Transverse colon (tissue), 3 donors: ENCODE results near the gene NES.

Experiments used
- CTCF ChIP-seq, 5 experiments: fragments of 200-600 bp in 3 of 5; fragments of 450-650 bp in 2 of 5; sonication (generic) in 3 of 5; IDR thresholded peaks; 1 replicate in 2 of 5; 2 replicates in 3 of 5; pipeline ENCODE4 v1.5.1; 2016 to 2017; ENCODE audit warnings: antibody characterized with exemption in 5 of 5, inconsistent platforms in 3 of 5, mild to moderate bottlenecking in 2 of 5, moderate library complexity in 1 of 5
- EP300 ChIP-seq: sonication (generic); formaldehyde crosslinking; IDR thresholded peaks from one replicate; pipeline ENCODE4 v1.6.1; 2017; ENCODE audit warnings: antibody characterized with exemption, low read depth

DNA sequence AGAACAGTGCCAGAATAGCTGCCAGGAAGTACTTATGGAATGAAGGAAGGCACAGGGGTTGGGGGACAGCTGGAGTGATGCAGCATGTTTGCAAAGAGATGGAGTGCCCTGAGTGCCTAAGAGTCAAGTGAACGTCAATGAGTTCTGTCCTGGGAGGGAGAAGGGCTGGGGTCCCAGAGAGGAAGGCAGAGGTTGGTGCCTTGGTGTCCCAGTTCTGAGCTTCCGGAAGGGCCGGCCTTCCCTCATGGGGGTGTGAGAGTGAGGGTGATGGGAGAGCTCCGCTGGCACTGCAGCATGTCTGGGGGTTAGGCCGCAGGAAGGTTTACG is 17.6 kb downstream of the NES start:
- TF ChIP-seq CTCF (IDR thresholded peaks at IDR 0.05) (no peak), EP300 (no peak)
